Type B pancreatic cell (in vitro differentiated cells): Measurements from ENCODE around the gene SLC35F2. TPM values are rescaled to one million over a fixed set of nuclear protein-coding genes. Genes with fewer than 3 reads are reported as not detected.
"Not testable (repeated sequence)": the region's sequence is repeated elsewhere in the genome, so short reads cannot be mapped to it uniquely, and the experiment has no call there.

Source experiments
- DNase-seq: peaks from one replicate; pipeline ENCODE4 v3.0.0; 2021; ENCODE audit warnings: mixed read lengths; ENCODE audit not compliant: unreplicated experiment; ENCODE audit errors: extremely low spot score
- H3K27ac Mint-ChIP-seq: 2 replicates; pipeline ENCODE4 v1.8.0; 2021; ENCODE audit warnings: mild to moderate bottlenecking, mixed read lengths
- H3K27me3 Mint-ChIP-seq: 2 replicates; pipeline ENCODE4 v1.8.0; 2021; ENCODE audit warnings: mixed read lengths
- H3K36me3 Mint-ChIP-seq: 2 replicates; pipeline ENCODE4 v1.8.0; 2021; ENCODE audit warnings: mixed read lengths
- H3K4me1 Mint-ChIP-seq: one replicate; pipeline ENCODE4 v1.8.0; 2021; ENCODE audit warnings: mixed read lengths; ENCODE audit not compliant: unreplicated experiment
- H3K4me3 Mint-ChIP-seq: 2 replicates; pipeline ENCODE4 v1.8.0; 2021; ENCODE audit warnings: mild to moderate bottlenecking, mixed read lengths
- H3K9me3 Mint-ChIP-seq: 2 replicates; pipeline ENCODE4 v1.8.0; 2021; ENCODE audit warnings: mixed read lengths
- CTCF ChIP-seq: fragments of 200-600 bp; sonication (generic); conservative IDR thresholded peaks from 2 replicates; pipeline ENCODE4 v1.5.0; 2021; ENCODE audit warnings: antibody characterized with exemption, mild to moderate bottlenecking
- total RNA-seq: library from RNA; stranded (reverse); gene quantifications from 2 replicates; pipeline ENCODE4 v1.2.1, GENCODE V29; 2021; ENCODE audit warnings: low replicate concordance

SLC35F2 gene
- total RNA-seq, 1 donor from 2014 or later = 9.5 TPM

GRCh38 chr11:107876141-107876540 is 17.6 kb upstream of the SLC35F2 start:
- Mint-ChIP-seq H3K27me3 (no peaks in the 10 kb centered on the region), H3K4me3 (no peak overlapping the region), H3K36me3 (no peaks in the 10 kb centered on the region), H3K27ac (no peak overlapping the region), H3K4me1 (no peaks in the 10 kb centered on the region), H3K9me3 (peaks cover 3% of the 10 kb centered on the region)
- DNase-seq = no peak
- no peak for TF ChIP-seq CTCF

DNA sequence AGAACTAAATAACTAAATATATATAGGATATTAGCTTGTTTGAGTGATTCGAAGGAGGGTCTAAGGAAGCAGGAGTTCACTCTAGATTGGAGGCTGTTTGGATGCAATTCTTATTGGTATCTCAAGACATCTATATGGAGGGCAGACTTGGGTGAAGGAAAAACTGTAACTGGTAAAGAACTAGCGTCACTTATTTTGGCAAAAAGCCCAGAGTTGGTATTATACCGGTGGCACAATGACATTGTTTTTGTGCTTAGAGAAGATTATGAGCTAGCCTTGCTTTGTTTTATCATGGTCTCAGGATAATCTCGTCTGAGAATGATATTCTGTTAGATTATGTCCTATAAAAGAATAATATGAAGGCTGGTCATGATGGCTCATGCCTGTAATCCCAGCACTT is 6.0 kb upstream of the SLC35F2 start:
- Mint-ChIP-seq H3K9me3 (no peaks in the 10 kb centered on the region), H3K27me3 (peaks cover 13% of the 10 kb centered on the region), H3K4me1 (no peaks in the 10 kb centered on the region), H3K36me3 (no peaks in the 10 kb centered on the region), H3K27ac (no peak overlapping the region), H3K4me3 (no peak overlapping the region)
- no peak for DNase-seq
- no peak for TF ChIP-seq CTCF

DNA sequence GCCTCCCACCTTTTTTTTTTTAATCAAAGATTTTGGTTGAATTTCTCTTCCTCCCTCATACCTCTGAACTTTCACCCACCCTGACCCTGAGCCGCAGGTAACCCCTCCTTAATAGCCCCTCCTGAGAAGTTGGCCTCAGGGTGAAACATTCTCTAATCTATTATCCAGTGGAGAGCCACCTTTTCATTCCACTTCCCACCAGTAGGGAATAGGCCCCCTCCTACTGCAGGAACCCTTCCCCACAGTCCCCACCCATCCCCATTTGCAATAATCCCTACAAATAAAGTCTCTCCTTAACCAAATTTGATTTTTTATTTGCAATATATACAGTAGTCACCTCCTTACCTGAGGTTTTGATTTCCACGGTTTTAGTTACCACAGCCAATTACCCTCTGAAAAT is 2.1 kb upstream of the SLC35F2 start:
- peak overlapping the region; percentile 58 for H3K4me3 Mint-ChIP-seq
- H3K27ac Mint-ChIP-seq = no peak overlapping the region
- peaks cover 44% of the 10 kb centered on the region for H3K27me3 Mint-ChIP-seq
- no peaks in the 10 kb centered on the region for H3K36me3 Mint-ChIP-seq
- TF ChIP-seq CTCF = peak; percentile 39
- no peaks in the 10 kb centered on the region for H3K9me3 Mint-ChIP-seq
- H3K4me1 Mint-ChIP-seq = peaks cover 6% of the 10 kb centered on the region
- DNase-seq = no peak

DNA sequence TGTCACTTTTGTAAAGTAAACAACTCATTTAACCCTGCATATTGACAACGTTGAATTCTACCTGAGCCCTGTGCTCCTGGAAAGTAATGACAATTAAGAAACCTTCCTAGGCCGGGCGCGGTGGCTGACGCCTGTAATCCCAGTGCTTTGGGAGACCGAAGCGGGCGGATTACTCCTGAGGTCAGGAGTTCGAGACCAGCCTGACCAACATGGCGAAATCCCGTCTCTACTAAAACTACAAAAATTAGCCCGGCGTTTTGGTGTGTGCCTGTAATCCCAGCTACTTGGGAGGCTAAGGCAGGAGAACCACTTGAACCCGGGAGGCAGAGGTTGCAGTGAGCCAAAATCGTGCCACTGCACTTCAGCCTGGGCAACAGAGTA is 1.6 kb upstream of the SLC35F2 start:
- not testable (repeated sequence) for H3K27ac Mint-ChIP-seq, H3K4me1 Mint-ChIP-seq, H3K36me3 Mint-ChIP-seq, H3K4me3 Mint-ChIP-seq, DNase-seq, H3K9me3 Mint-ChIP-seq
- peaks cover 47% of the 10 kb centered on the region for H3K27me3 Mint-ChIP-seq

- Mint-ChIP-seq H3K27ac (peak overlapping the region; percentile 93), H3K4me1 (peaks cover 6% of the 10 kb centered on the region), H3K4me3 (peak overlapping the region; percentile 96), H3K36me3 (no peaks in the 10 kb centered on the region), H3K9me3 (no peaks in the 10 kb centered on the region), H3K27me3 (peaks cover 47% of the 10 kb centered on the region)
- TF ChIP-seq CTCF = no peak
- no peak for DNase-seq
Measured at GRCh38 chr11:107859459-107860239, 1.1 kb upstream of the SLC35F2 start.

DNA sequence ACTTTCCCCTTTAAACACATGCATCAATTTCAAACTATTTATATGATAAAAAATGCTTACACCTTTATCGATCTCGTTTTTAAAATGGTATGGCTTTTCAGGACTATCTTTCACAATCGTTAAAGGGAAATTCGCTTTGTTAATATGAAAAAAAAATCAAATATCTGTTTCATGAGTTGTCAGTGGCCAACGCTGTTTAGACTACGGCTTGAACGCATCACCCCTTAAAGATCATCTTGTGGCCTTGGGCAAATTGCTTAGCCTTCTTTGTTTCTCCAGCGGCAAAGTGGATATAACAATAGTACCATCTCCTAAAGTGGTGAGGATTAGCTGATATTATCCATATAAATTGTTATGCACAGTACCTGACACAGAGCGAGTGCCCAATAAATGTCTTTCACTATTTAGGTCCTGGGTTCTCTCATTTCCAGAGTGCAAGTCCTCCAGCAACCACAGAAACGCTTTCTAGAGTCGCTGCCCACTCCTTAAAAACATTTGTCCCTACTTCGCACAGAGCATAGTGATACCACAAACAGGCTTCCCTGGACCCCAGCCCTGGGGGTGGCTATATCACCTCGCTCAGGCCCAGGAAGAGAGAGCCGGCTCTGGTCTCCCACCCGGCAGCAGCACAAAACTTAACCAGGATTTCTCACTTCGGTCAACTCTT is 904 bp downstream of the SLC35F2 start:
- peak overlapping the region; percentile 93 for H3K27ac Mint-ChIP-seq
- H3K4me1 Mint-ChIP-seq = peaks cover 6% of the 10 kb centered on the region
- DNase-seq = no peak
- H3K36me3 Mint-ChIP-seq = no peaks in the 10 kb centered on the region
- no peak for TF ChIP-seq CTCF
- H3K27me3 Mint-ChIP-seq = peaks cover 47% of the 10 kb centered on the region
- H3K4me3 Mint-ChIP-seq = peak overlapping the region; percentile 96
- H3K9me3 Mint-ChIP-seq = no peaks in the 10 kb centered on the region
